22Rv1 (cell line): ENCODE results near the gene NUB1.

ENCODE experiments used
- ZFX ChIP-seq: fragments of 450-650 bp; IDR thresholded peaks from 2 replicates; pipeline ENCODE4 v1.6.1; 2017; ENCODE audit warnings: antibody characterized with exemption, borderline replicate concordance
- TF ChIP-seq, protein P1 (sequence below): fragments of 450-650 bp; IDR thresholded peaks from 2 replicates; pipeline ENCODE4 v1.5.1; 2017; ENCODE audit warnings: mild to moderate bottlenecking

DNA sequence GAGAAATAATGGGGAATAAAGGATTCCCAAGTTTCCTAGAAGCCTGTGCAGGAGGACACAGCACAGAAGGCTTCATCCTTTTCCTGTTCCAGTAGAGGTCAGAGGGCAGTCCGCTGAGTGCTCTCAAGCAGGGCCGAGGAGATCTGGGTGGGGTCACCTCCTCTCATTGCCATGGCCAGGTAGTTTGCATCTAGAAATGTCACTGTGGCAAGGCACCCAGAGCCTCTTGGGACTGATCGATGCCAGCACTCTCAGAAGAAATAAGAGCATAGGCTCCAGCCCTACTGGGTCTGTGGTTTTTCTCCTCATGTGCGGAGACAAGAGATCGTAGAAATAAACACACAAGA lies 7.9 kb downstream of the NUB1 start:
- TF ChIP-seq, protein P1, sequence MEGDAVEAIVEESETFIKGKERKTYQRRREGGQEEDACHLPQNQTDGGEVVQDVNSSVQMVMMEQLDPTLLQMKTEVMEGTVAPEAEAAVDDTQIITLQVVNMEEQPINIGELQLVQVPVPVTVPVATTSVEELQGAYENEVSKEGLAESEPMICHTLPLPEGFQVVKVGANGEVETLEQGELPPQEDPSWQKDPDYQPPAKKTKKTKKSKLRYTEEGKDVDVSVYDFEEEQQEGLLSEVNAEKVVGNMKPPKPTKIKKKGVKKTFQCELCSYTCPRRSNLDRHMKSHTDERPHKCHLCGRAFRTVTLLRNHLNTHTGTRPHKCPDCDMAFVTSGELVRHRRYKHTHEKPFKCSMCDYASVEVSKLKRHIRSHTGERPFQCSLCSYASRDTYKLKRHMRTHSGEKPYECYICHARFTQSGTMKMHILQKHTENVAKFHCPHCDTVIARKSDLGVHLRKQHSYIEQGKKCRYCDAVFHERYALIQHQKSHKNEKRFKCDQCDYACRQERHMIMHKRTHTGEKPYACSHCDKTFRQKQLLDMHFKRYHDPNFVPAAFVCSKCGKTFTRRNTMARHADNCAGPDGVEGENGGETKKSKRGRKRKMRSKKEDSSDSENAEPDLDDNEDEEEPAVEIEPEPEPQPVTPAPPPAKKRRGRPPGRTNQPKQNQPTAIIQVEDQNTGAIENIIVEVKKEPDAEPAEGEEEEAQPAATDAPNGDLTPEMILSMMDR = no peak
- no peak for TF ChIP-seq ZFX
